ENCODE measurements around the gene SLC41A3.
A peak's percentile ranks its signal among the peaks of the same experiment; 100 is the strongest.
"Not testable (repeated sequence)": the region's sequence is repeated elsewhere in the genome, so short reads cannot be mapped to it uniquely, and the experiment has no call there.

SLC41A3 gene

DNA sequence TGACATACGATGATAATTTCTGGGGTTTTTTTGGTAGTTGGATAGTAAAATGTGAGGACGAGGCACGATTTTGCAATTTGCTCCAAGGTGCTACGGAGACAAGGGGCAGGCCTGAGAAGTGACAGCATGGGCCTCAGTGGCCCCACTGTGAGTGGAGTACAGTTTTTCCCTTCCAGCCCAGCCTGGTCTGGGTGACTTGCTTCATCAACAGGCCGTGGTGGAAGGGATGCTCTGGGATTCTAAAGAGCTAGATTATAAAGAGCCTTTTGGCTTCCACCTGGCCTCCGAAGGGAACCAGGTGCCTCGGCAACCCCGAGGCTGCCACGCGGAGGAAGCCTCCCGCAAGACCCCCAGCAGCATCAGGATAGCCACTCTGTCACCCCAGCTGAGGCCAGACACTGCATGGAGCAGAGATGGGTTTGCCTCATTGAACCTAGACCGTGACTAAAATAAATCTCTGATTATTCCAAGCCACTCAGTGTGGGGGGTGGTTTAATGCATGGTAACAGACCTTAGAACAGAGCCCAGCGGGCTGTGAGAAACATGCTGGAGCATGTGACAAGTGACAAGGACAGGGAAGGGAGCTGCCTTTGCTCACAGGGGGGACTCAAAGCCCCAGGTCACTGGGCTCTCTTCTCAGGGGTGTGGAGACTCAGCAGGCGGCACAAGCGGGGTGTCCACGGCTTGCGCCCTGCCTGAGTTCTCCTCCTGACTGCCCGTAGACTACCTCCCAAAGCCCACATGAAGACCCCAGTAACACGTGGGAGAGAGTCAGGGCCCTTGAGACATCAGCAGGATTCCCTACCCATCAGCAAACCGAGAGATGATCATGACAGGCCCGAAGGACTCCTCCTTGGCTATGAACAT is 22.6 kb upstream of the SLC41A3 start:
- no peak for DNase-seq (ENCODE audit: low spot score)

GRCh38 chr3:126105691-126106187 is 21.8 kb upstream of the SLC41A3 start:
- no peak for DNase-seq (ENCODE audit: low spot score)

GRCh38 chr3:126104742-126105605 is 21.1 kb upstream of the SLC41A3 start:
- no peak for DNase-seq (ENCODE audit: low spot score)

DNA sequence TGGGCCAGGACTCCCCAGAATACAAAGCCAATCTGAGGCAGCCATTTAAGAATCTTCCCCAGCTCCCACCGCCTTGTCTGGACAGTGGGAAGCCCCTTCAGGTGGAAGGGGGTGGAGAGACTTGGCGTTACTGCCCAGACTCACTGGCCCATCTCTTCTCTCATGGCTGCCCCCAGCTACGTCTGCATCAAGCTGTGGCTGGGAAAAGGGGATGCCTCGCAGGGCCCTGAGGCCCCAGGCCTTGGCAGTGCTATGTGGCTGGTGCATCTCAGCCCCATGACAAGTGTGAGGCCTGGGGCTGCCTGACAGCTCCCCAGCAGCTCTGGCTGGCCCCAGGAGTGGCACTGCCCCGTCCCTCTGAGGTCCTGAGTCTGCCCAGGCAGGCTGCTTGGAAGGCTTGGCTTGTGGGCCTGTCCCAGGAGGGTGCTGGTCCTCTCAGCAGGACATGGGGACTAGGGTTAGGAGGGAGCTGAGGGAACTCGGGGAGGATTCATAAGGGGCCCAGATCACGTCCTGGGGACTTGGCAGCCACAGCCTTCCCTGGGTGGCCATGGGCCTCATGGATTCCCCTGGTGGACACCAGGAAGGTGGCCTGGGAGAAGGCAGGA is 20.2 kb upstream of the SLC41A3 start:
- DNase-seq (ENCODE audit: low spot score), result no peak

DNA sequence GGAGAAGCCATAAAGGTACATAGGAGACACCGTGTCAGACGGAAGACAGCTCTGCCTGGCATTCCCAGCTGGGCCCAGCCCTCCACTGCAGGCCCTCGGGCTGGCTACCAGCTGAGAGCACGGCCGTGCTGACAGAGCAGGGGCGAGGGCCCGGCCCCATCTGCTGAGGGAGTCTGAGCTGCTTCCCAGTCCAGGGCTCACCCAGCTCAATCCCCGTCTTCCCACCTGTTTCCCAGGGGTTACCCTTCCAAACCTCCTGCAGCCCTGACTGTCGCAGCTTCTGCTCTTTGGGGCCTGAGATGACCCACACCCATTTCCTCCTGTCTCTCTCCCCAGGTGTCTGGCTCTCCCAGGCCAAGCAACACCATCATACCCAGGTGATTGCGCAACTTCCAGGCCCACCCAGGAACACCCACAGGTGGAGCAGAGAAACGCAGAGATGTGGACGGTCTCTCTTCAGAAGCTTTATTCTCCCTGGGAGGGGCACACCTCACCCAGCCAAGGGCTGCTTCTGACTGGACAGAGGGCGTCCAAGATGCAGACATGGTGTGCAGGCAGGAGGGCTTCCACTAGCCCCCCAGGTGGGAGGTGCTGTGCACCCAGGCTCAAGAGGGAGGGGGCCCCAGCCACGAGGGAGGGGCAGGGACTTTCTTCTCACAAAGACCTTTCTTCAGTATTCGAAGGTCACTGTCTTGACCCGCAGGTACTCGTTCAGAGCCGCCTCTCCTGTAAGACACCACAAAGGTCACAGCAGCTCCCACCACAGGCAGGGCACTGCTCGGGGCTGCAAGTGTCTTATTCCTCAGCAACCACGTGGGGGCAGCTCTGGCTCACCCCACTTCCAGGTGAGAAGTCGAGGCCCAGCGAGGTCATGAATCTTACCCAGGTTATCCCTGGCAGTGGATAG is 19.4 kb upstream of the SLC41A3 start:
- DNase-seq (ENCODE audit: low spot score), result no peak

DNA sequence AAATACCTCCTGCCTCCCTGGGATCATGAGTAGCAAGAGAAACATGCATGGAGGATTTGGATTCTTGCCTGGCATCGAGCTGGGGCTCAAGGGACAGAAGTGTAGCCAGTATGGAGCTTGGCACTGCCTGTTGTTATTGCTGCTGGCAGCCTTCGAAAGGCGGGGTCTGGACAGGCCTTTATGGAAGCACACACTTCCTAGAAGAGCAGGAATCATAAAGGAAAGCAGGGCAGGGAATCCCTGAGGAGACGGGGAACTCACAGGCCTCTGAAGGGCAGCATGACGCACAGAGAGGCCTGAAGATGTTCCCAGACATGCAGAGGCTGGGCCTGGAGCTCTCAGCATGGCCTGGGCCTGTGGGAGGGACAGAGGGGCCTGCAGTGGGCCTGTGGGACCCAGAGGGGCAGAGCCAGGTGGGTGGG is 18.6 kb upstream of the SLC41A3 start:
- no peak for DNase-seq (ENCODE audit: low spot score)

- DNase-seq (ENCODE audit: low spot score), result no peak
These were observed 18.1 kb upstream of the SLC41A3 start for GRCh38 chr3:126102011-126102410.

DNA sequence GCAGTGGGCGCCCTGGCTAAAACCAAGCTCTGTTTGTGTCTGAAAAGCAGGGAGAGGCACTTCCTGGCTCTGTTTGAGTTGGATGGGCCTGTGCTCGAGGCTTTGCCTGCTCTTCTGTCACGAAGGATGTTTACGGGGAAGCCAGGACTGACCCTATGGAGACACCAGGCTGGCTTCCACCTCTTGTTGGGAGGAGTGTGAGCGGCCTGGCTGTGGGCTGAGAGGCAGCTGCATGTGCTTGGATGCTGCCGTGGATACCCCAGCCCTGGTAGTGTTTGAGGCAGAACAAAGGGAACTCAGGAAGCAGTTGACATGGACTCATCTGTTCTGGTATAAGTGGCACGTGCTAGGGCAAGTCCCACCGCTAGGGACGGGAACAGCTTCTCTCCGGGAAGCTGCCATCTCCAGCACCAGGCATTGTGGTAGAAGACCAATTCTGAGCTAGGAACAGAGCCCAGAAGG is 17.6 kb upstream of the SLC41A3 start:
- no peak for DNase-seq (ENCODE audit: low spot score)

DNA sequence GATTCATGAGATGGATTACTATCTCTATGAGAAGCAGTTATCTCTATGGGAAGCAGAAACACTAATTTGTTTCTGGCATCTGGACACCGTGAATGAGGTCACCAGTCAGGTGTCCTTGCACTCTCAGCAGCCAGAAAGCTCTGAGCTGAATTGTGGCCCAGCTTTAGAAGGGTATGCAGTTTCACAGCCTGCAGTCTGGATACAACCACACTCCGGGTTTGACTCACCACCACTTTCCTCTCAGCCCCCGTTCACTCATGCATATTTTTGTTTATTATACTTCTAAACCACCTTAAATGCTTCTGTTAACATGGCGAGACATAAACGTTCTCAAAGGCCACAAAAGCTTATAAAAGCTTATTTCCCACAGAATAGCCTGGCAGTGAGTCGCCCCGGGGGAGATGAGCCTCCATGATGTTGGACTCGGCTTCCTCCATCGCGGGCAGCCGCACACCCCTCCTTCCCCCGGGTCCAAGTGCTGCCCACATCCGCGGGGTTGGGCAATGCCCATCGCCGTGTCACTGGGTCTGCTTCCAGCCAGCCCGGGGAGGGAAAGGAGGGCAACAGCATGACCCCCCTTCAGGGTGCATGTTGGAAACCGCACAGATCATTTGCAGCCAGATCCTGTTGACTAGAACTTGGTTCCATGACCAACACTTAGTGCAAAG is 16.8 kb upstream of the SLC41A3 start:
- no peak for DNase-seq (ENCODE audit: low spot score)

DNA sequence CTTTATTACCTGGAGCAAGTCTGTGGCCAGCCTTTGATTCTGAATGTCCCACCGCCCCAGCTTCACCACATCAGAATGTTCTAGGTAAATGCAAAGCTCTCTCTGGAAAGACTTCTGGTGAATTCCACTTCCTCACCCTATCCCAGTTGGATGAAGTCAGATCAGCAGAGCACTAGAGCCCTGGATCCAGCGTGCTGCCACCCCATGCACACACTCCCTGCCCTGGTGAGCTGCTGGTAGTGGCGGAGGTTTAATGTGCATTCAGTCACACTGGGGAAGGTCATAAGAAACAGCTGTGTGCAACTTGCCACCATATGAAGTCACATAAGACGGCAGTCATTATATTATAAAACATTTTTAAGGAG is 16.3 kb upstream of the SLC41A3 start:
- DNase-seq (ENCODE audit: low spot score), result no peak

DNA sequence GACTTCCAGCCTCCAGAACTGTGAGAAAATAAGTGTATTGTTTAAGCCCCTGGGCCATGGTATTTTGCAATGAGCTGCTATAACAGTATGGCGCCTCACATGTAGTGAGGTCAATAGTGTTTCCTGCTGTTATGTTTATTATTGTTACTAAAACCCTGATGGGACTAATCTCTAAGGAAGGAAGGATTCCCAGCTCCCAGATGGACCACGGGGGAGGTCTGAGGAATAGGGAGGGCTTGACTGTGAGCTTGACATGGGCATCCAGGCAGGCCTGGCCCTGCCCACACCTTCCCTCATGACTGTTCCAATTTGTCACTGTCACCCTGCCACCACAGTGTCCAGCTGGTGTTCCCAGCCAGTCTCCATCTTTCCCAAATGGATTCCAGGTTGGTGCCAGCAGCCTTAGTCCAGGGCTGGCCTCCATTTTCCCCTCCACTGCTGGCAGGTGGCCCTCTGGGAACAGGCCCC is 14.5 kb upstream of the SLC41A3 start:
- no peak for DNase-seq (ENCODE audit: low spot score)

- no peak for DNase-seq (ENCODE audit: low spot score)
These were observed 13.9 kb upstream of the SLC41A3 start for GRCh38 chr3:126097801-126098200.

DNA sequence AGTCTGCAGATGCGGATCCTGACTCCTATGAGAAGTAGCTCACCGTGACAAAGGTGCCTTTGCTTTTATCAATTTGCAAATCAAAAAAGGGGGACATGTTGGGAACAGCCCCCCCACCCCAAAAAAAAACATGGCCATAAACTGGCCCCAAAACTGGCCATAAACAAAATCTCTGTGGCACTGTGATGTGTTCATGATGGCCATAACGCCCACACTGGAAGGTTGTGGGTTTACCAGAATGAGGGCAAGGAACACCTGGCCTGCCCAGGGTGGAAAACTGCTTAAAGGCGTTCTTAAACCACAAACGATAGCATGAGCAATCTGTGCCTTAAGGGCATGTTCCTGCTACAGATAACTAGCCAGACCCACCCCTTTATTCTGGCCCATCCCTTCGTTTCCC is 12.3 kb upstream of the SLC41A3 start:
- DNase-seq (ENCODE audit: low spot score), result not testable (repeated sequence)

DNA sequence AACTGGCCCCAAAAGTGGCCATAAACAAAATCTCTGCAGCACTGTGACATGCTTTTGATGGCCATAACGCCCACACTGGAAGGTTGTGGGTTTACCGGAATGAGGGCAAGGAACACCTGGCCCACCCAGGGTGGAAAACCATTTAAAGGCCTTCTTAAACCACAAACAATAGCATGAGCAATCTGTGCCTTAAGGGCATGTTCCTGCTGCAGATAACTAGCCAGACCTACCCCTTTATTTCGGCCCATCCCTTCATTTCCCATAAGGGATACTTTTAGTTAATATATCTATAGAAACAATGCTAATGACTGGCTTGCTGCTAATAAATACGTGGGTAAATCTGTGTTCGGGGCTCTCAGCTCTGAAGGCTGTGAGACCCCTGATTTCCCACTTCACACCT is 8.2 kb upstream of the SLC41A3 start:
- DNase-seq (ENCODE audit: low spot score), result not testable (repeated sequence)

GRCh38 chr3:126087552-126088175 is 3.7 kb upstream of the SLC41A3 start:
- DNase-seq (ENCODE audit: low spot score), result no peak

DNA sequence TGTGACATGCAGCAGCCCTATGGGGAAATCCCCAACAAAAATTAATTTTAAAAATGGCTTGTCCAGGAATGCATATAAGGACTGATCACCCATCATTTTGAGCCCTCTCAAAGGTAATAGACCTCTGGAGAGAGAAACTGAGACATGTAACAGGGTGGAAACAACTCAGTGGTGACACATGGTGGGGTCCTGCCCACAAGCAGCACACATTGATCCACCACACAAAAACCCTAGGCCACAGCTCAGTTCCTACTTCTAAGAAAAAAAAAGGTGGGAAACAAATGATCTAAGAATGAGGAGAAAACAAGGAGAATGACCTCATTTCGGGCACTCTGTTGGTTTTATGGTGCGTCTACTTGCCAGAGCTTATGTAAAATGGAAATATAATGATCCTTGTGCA is 1.9 kb upstream of the SLC41A3 start:
- no peak for DNase-seq (ENCODE audit: low spot score)

GRCh38 chr3:126085276-126085675 is 1.4 kb upstream of the SLC41A3 start:
- DNase-seq (ENCODE audit: low spot score), result no peak

GRCh38 chr3:126084768-126085180 is 850 bp upstream of the SLC41A3 start:
- DNase-seq (ENCODE audit: low spot score), result no peak

DNA sequence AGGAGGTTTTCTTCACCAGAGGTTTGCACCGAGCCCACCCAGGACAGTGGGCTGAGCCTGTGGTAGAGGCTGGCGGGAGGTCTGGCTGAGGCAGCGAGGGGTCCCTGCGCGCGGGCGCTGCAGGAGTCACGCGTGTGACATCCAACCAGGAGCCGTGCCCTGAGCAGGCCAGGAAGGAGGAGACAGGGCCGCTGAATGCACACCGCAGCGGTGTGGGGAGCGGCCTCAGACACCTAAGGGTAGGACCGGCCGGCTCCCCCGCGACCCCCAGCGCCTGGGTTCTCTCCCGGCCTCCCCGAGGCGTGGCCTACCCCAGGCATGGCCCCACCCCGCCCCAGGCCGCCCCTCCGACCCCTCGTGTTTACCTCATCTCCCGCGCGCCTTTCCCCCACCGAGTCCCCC is 412 bp downstream of the SLC41A3 start:
- peak; percentile 9 for DNase-seq (ENCODE audit: low spot score)

DNA sequence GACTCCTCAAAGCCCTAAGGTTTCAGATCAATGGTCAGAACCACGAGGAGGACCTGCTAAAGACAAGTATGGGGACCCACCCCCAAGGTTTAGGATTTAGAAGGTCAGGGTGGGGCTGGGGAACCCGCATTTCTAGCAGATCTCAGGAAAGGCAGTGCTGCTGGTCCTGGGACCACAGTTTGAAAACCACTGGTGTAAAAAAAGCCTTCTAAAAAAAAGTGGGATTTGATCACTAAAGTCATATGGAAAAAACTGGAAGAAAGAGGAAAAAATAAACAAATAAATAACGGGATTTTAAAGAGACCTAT is 832 bp downstream of the SLC41A3 start:
- no peak for DNase-seq (ENCODE audit: low spot score)

Measured in hematopoietic multipotent progenitor cell treated with erythropoietin and hydrocortisone succinate and interleukin-3 and kit ligand, for 15 days (in vitro differentiated cells).